Neural cell (in vitro differentiated cells): ENCODE measurements around the gene MAPRE3.

Experiments used
- CTCF ChIP-seq: fragments of 450-650 bp; IDR thresholded peaks from 2 replicates; pipeline ENCODE4 v1.5.1; 2014; ENCODE audit warnings: antibody characterized with exemption, mild to moderate bottlenecking, moderate library complexity; ENCODE audit not compliant: poor library complexity, severe bottlenecking
- EP300 ChIP-seq: fragments of 450-650 bp; conservative IDR thresholded peaks from 2 replicates; pipeline ENCODE4 v1.6.1; 2014; ENCODE audit warnings: antibody characterized with exemption, mild to moderate bottlenecking, moderate library complexity; ENCODE audit not compliant: poor library complexity, severe bottlenecking
- EZH2 ChIP-seq: fragments of 200-600, 300-800 bp; shearing (Covaris generic), sonication (generic); IDR thresholded peaks from 2 replicates; pipeline ENCODE4 v1.6.1; 2014; ENCODE audit warnings: antibody characterized with exemption, low read length, borderline replicate concordance, mild to moderate bottlenecking; ENCODE audit not compliant: insufficient read depth, poor library complexity, severe bottlenecking
- POLR2AphosphoS5 ChIP-seq: IDR thresholded peaks from 2 replicates; pipeline ENCODE4 v1.6.1; 2012
- REST ChIP-seq: IDR thresholded peaks from 2 replicates; pipeline ENCODE4 v1.6.1; 2012; ENCODE audit warnings: borderline replicate concordance
- SMC3 ChIP-seq: fragments of 450-650 bp; conservative IDR thresholded peaks from 2 replicates; pipeline ENCODE4 v1.6.1; 2014; ENCODE audit warnings: antibody characterized with exemption, mild to moderate bottlenecking, moderate library complexity; ENCODE audit not compliant: poor library complexity
- TAF1 ChIP-seq: IDR thresholded peaks from 2 replicates; pipeline ENCODE4 v1.6.1; 2012; ENCODE audit warnings: low read depth

- no peak for TF ChIP-seq SMC3
- no peak for TF ChIP-seq POLR2AphosphoS5
- no peak for TF ChIP-seq TAF1
- TF ChIP-seq CTCF: no peak
- TF ChIP-seq REST: no peak
- no peak for TF ChIP-seq EP300
- TF ChIP-seq EZH2: no peak
These were observed 6.6 kb downstream of the MAPRE3 start for GRCh38 chr2:26977012-26977411.
